NB4 (cell line): Measurements from ENCODE around the gene CHCHD3.

ENCODE experiments used
- MAX ChIP-seq: IDR thresholded peaks from 2 replicates; pipeline ENCODE4 v1.6.1; 2011; ENCODE audit warnings: low read depth, low read length
- MYC ChIP-seq: IDR thresholded peaks from 2 replicates; pipeline ENCODE4 v1.6.1; 2011; ENCODE audit warnings: low read depth, low read length
- POLR2A ChIP-seq: IDR thresholded peaks from 2 replicates; pipeline ENCODE4 v1.6.1; 2011; ENCODE audit warnings: mild to moderate bottlenecking; ENCODE audit not compliant: insufficient read length; ENCODE audit errors: extremely low read depth
- TF ChIP-seq, protein P1 (sequence below): IDR thresholded peaks from one replicate; pipeline ENCODE4 v1.5.1; 2012; ENCODE audit warnings: low read depth, low read length

DNA sequence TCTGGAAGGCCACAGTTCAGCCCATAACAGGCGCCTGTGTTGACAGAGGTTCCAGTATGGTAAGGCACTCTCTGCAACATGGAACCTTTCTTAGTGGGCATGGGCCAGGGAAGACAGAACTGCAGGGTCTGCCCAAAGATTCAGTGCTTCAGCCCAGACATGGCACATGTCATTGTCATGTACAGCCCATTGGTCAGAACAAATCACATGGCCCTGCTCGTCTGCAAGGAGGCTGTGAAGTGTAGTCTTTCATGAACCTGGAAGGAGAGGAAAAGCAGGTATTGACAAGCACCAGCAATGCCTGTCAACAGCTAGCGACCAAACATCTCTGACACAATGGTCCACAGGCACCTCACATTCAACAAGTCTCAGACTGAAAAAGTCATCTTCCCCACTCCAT is 30.4 kb upstream of the CHCHD3 start:
- TF ChIP-seq POLR2A = no peak
- no peak for TF ChIP-seq MAX
- TF ChIP-seq, protein P1, sequence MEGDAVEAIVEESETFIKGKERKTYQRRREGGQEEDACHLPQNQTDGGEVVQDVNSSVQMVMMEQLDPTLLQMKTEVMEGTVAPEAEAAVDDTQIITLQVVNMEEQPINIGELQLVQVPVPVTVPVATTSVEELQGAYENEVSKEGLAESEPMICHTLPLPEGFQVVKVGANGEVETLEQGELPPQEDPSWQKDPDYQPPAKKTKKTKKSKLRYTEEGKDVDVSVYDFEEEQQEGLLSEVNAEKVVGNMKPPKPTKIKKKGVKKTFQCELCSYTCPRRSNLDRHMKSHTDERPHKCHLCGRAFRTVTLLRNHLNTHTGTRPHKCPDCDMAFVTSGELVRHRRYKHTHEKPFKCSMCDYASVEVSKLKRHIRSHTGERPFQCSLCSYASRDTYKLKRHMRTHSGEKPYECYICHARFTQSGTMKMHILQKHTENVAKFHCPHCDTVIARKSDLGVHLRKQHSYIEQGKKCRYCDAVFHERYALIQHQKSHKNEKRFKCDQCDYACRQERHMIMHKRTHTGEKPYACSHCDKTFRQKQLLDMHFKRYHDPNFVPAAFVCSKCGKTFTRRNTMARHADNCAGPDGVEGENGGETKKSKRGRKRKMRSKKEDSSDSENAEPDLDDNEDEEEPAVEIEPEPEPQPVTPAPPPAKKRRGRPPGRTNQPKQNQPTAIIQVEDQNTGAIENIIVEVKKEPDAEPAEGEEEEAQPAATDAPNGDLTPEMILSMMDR = no peak
- TF ChIP-seq MYC = no peak
